Cerebellar cortex (tissue), 1 donor: ENCODE data around the gene IL12RB1.
"Not testable (repeated sequence)": the region's sequence is repeated elsewhere in the genome, so short reads cannot be mapped to it uniquely, and the experiment has no call there.

Source experiments
- DNase-seq: peaks from one replicate; pipeline ENCODE4 v3.0.0-alpha.2; 2015; ENCODE audit warnings: low spot score

Gene IL12RB1

GRCh38 chr19:18046059-18046718, 40.5 kb downstream of the IL12RB1 start:
- DNase-seq = no peak

GRCh38 chr19:18045307-18046050, 41.3 kb downstream of the IL12RB1 start:
- DNase-seq = no peak

GRCh38 chr19:18044825-18045304, 41.9 kb downstream of the IL12RB1 start:
- DNase-seq = no peak

- no peak for DNase-seq
Observed at GRCh38 chr19:18043676-18044075, 43.1 kb downstream of the IL12RB1 start.

- no peak for DNase-seq
Observed at GRCh38 chr19:18041054-18041453, 45.7 kb downstream of the IL12RB1 start.

- not testable (repeated sequence) for DNase-seq
Observed at GRCh38 chr19:18032102-18032501, 54.6 kb downstream of the IL12RB1 start.

- not testable (repeated sequence) for DNase-seq
Observed at GRCh38 chr19:18031401-18031800, 55.3 kb downstream of the IL12RB1 start.

- no peak for DNase-seq
Observed at GRCh38 chr19:18029617-18030338, 57.0 kb downstream of the IL12RB1 start.

- DNase-seq = no peak
Observed at GRCh38 chr19:18027151-18027550, 59.6 kb downstream of the IL12RB1 start.

GRCh38 chr19:18023622-18024251, 63.0 kb downstream of the IL12RB1 start:
- no peak for DNase-seq

GRCh38 chr19:18021121-18021755, 65.5 kb downstream of the IL12RB1 start:
- no peak for DNase-seq

- DNase-seq = no peak
Observed at GRCh38 chr19:18020212-18021085, 66.3 kb downstream of the IL12RB1 start.

- no peak for DNase-seq
Observed at GRCh38 chr19:18017275-18018083, 69.3 kb downstream of the IL12RB1 start.

GRCh38 chr19:18016209-18016910, 70.4 kb downstream of the IL12RB1 start:
- DNase-seq = no peak

GRCh38 chr19:18014197-18014596, 72.5 kb downstream of the IL12RB1 start:
- no peak for DNase-seq

GRCh38 chr19:18013210-18014111, 73.3 kb downstream of the IL12RB1 start:
- DNase-seq = no peak

- no peak for DNase-seq
Observed at GRCh38 chr19:18010149-18010548, 76.6 kb downstream of the IL12RB1 start.

- DNase-seq = no peak
Observed at GRCh38 chr19:18009412-18010066, 77.2 kb downstream of the IL12RB1 start.
